ENCODE data around the gene PDLIM4.
A peak's percentile ranks its signal among the peaks of the same experiment; 100 is the strongest.

Gene PDLIM4

DNA sequence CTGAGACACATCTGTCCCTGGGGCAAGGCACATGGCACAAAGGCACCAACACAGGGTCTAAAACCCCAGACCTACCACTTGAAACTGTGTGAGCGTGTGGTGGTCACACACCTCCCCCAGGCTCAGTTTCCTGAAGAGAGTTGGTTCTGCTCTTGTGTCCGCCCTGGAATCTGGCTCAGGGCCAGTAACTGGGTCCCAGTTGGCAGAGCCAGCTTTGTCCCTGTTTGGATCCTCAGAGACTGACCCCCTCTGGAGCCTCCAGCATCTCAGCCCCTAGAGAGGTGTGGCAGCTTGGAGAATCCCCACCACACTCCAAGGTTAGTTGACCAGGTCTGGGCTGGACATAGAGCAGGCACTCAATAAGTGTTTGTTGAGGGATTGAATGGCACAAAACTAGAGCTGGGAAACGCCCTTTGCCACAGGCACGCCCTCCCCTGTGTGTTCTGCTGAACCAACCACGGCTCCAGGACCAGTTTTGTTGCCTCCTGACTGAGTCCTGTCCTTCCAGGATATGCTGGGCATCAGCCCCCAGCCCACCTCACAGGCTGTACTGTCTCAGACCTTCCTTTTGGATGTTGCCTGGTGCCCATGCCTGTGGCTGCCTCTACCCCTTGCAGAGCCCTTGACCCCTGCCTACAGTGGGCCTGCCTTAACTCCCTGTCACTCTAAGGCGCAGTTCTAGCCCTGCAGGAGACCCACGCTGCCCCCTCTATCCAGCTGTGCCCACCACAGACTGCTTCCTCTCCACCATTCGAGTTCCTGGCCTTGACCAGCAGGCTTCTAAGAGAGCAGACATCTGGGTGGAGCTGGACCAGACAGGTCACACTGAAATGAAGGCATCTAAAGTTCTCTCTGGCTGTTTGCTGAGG lies 3.8 kb upstream of the PDLIM4 start:
- Histone ChIP-seq H3K27ac (replicated peaks) (peak overlapping the region; percentile 56), H3K4me3 (replicated peaks; ENCODE audit: insufficient read depth, low read length) (no peak overlapping the region), H3K27me3 (ENCODE audit: insufficient read depth, poor library complexity, severe bottlenecking) (no peaks in the 10 kb centered on the region)
- TF ChIP-seq, protein P1, sequence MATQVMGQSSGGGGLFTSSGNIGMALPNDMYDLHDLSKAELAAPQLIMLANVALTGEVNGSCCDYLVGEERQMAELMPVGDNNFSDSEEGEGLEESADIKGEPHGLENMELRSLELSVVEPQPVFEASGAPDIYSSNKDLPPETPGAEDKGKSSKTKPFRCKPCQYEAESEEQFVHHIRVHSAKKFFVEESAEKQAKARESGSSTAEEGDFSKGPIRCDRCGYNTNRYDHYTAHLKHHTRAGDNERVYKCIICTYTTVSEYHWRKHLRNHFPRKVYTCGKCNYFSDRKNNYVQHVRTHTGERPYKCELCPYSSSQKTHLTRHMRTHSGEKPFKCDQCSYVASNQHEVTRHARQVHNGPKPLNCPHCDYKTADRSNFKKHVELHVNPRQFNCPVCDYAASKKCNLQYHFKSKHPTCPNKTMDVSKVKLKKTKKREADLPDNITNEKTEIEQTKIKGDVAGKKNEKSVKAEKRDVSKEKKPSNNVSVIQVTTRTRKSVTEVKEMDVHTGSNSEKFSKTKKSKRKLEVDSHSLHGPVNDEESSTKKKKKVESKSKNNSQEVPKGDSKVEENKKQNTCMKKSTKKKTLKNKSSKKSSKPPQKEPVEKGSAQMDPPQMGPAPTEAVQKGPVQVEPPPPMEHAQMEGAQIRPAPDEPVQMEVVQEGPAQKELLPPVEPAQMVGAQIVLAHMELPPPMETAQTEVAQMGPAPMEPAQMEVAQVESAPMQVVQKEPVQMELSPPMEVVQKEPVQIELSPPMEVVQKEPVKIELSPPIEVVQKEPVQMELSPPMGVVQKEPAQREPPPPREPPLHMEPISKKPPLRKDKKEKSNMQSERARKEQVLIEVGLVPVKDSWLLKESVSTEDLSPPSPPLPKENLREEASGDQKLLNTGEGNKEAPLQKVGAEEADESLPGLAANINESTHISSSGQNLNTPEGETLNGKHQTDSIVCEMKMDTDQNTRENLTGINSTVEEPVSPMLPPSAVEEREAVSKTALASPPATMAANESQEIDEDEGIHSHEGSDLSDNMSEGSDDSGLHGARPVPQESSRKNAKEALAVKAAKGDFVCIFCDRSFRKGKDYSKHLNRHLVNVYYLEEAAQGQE (IDR thresholded peaks at IDR 0.05; ENCODE audit: insufficient replicate concordance, low read depth), result no peak
- no peak for DNase-seq (ENCODE audit: low read depth in 1 of 2, low spot score in 1 of 2)

DNA sequence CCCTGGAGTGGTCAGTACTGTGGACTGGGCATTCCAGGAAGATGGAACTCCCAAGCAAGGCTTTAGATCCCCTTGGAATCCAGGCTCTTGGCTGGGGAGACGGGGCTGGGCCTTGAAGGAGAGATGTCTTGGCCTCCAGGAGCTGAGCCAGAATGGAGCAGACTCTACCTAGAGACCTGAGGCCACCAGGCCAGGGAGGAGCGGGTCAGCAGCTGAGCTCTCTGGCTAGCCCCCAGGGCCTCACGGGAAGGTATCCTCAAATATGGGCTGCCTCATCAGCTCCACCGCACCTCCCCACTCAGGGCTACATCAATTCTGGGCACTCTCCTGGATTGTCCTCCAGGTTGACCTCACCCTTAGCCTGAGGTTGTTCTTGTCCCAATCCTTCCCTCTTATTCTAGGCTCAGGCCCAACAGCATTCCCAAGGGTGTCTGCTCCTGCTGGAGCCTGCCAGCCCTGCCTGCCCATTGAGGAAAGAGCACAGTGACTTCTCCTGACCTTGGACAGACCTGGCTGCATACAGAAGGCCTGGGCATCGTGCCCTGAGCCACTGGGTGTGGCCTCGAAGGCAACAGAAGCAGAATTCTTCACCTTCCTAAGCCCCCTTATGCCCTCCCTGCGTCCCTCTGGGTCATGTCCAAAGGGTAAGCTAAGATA lies 3.0 kb upstream of the PDLIM4 start:
- H3K4me3 ChIP-seq (replicated peaks; ENCODE audit: insufficient read depth, low read length), result no peak overlapping the region
- H3K27me3 ChIP-seq (ENCODE audit: insufficient read depth, poor library complexity, severe bottlenecking), result no peaks in the 10 kb centered on the region
- TF ChIP-seq POLR2AphosphoS5 (IDR thresholded peaks at IDR 0.05; ENCODE audit: low read depth) (no peak), GABPA (IDR thresholded peaks at IDR 0.05; ENCODE audit: low read depth) (no peak), SPI1 (IDR thresholded peaks at IDR 0.05; ENCODE audit: borderline replicate concordance, low read depth) (no peak)
- TF ChIP-seq, protein P2, sequence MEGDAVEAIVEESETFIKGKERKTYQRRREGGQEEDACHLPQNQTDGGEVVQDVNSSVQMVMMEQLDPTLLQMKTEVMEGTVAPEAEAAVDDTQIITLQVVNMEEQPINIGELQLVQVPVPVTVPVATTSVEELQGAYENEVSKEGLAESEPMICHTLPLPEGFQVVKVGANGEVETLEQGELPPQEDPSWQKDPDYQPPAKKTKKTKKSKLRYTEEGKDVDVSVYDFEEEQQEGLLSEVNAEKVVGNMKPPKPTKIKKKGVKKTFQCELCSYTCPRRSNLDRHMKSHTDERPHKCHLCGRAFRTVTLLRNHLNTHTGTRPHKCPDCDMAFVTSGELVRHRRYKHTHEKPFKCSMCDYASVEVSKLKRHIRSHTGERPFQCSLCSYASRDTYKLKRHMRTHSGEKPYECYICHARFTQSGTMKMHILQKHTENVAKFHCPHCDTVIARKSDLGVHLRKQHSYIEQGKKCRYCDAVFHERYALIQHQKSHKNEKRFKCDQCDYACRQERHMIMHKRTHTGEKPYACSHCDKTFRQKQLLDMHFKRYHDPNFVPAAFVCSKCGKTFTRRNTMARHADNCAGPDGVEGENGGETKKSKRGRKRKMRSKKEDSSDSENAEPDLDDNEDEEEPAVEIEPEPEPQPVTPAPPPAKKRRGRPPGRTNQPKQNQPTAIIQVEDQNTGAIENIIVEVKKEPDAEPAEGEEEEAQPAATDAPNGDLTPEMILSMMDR (IDR thresholded peaks at IDR 0.05; ENCODE audit: insufficient read depth, low read length), result no peak
- TF ChIP-seq, protein P1 (IDR thresholded peaks at IDR 0.05; ENCODE audit: insufficient replicate concordance, low read depth), result no peak
- DNase-seq (ENCODE audit: low read depth in 1 of 2, low spot score in 1 of 2), result no peak
- H3K27ac ChIP-seq (replicated peaks), result no peak overlapping the region

DNA sequence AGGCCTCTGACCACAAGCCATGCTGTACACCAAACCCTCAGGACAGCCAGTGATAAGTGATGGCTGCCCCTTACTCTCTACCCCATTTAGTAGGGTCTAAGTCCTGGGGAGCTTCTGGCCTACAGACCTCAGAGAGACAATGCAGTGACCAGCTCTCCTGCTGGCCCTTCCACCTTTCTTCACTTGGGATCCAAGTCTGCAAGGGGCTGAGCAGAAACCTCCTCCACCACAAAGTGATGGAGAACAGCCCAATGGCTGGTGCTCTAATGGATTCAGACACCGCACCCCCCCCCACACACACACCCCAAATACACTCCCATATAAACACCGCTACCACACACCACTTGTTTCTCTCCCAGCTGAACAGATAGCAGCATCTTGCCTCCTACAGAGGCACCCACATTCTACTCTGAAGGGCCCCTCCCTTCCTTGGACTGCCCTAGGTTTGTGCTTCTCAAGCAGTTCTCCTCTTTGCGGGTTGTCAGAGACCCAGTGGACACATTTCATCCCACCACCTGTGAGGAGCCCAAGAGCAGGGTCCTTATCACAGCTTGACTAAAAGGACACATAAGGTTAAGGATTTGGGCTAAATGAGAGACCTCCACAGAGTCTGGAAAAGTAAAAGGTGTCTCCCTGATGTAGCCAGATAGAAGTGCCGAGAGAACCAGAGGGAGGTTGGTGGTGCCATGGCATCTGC lies 1.3 kb upstream of the PDLIM4 start:
- no peaks in the 10 kb centered on the region for H3K27me3 ChIP-seq (ENCODE audit: insufficient read depth, poor library complexity, severe bottlenecking)
- TF ChIP-seq SPI1 (IDR thresholded peaks at IDR 0.05; ENCODE audit: borderline replicate concordance, low read depth) (no peak), POLR2AphosphoS5 (IDR thresholded peaks at IDR 0.05; ENCODE audit: low read depth) (no peak), GABPA (IDR thresholded peaks at IDR 0.05; ENCODE audit: low read depth) (no peak)
- TF ChIP-seq, protein P1 (IDR thresholded peaks at IDR 0.05; ENCODE audit: insufficient replicate concordance, low read depth), result no peak
- TF ChIP-seq, protein P2 (IDR thresholded peaks at IDR 0.05; ENCODE audit: insufficient read depth, low read length), result no peak
- no peak overlapping the region for H3K4me3 ChIP-seq (replicated peaks; ENCODE audit: insufficient read depth, low read length)
- no peak for DNase-seq (ENCODE audit: low read depth in 1 of 2, low spot score in 1 of 2)
- no peak overlapping the region for H3K27ac ChIP-seq (replicated peaks)
